ENCODE data around the gene SERPINA1. TPM values are rescaled to one million over a fixed set of nuclear protein-coding genes. Genes with fewer than 3 reads are reported as not detected.

The SERPINA1 gene
- total RNA-seq, 1 experiment from 2014 or later: not detected

DNA sequence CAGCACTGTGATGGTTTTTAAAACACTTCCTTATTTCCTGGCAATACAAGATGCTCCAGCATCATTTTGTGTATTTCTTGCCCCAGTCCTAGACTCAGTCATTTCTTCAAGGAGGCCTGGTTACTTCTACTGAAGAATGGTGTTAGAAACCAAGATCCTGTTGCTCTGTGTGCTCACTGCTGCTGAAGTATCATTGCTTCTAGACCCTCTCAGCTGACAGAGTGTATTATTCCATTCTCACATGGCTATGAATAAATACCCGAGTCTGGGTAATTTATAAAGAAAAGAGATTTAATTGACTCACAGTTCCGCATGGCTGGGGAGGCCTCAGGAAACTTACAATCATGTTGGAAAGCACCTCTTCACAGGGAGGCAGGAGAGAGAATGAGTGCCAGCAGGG is 50.4 kb downstream of the SERPINA1 start:
- Histone ChIP-seq H3K56ac (ENCODE audit: insufficient read length, low read depth, low read length) (no peak overlapping the region), H3K9me3 (ENCODE audit: control insufficient read depth, low read depth, low read length) (no peaks in the 10 kb centered on the region), H3K9ac (ENCODE audit: extremely low read depth, insufficient read length, low read length) (no peak overlapping the region), H3T11ph (ENCODE audit: low read length) (no peak overlapping the region), H4K91ac (ENCODE audit: insufficient read length, low read depth, low read length) (no peak overlapping the region), H3K4me2 (ENCODE audit: insufficient read depth, insufficient read length, low read length) (no peak overlapping the region), H2AK5ac (ENCODE audit: insufficient read length, low read length) (no peak overlapping the region), H3K4ac (ENCODE audit: low read depth, low read length) (no peak overlapping the region), H2BK15ac (ENCODE audit: low read depth, low read length) (no peak overlapping the region), H4K20me1 (ENCODE audit: control insufficient read depth, insufficient read depth, insufficient read length) (no peaks in the 10 kb centered on the region), H2BK5ac (ENCODE audit: insufficient read length, low read length) (no peak overlapping the region), H3K4me1 (ENCODE audit: insufficient read depth, low read length) (no peaks in the 10 kb centered on the region), H3K79me1 (ENCODE audit: insufficient read depth, low read depth, low read length, poor library complexity, severe bottlenecking) (no peaks in the 10 kb centered on the region), H3K79me2 (ENCODE audit: insufficient read depth, low read length) (no peaks in the 10 kb centered on the region), H3K27ac (ENCODE audit: insufficient read length, low read depth, low read length) (no peak overlapping the region), H3K27me3 (ENCODE audit: insufficient read depth, low read length) (no peaks in the 10 kb centered on the region), H3K18ac (ENCODE audit: insufficient read length, low read depth, low read length) (no peak overlapping the region), H2BK12ac (ENCODE audit: insufficient read length, low read depth, low read length) (no peak overlapping the region), H4K5ac (ENCODE audit: insufficient read length, low read depth, low read length) (no peak overlapping the region), H3K14ac (ENCODE audit: insufficient read depth, low read length) (no peak overlapping the region), H4K8ac (replicated peaks; ENCODE audit: insufficient read length, low read depth, low read length) (no peak overlapping the region), H3K23ac (ENCODE audit: insufficient read length, low read depth, low read length) (no peak overlapping the region), H2BK20ac (ENCODE audit: low read depth, low read length, poor library complexity, severe bottlenecking) (no peak overlapping the region), H3K23me2 (ENCODE audit: insufficient read length, low read depth, low read length, poor library complexity, severe bottlenecking) (no peaks in the 10 kb centered on the region), H2AFZ (ENCODE audit: low read length) (no peak overlapping the region), H2BK120ac (ENCODE audit: low read depth, low read length, poor library complexity, severe bottlenecking) (no peak overlapping the region)
- Mint-ChIP-seq H3K27ac (no peak overlapping the region), H3K9me3 (no peaks in the 10 kb centered on the region; a peak in 1 of 5 replicates), H3K36me3 (ENCODE audit: insufficient read depth in 1 of 3, low read depth in 3 of 3) (no peaks in the 10 kb centered on the region), H3K4me1 (no peaks in the 10 kb centered on the region), H3K4me3 (no peak overlapping the region), H3K27me3 (ENCODE audit: low read depth) (peaks cover 12% of the 10 kb centered on the region)
- no peak for DNase-seq
- no CpG with 5 or more reads among the region's 2 CpGs for WGBS (ENCODE audit: extremely low coverage, insufficient read length, low lambda C conversion rate)
- TF ChIP-seq, protein P1, sequence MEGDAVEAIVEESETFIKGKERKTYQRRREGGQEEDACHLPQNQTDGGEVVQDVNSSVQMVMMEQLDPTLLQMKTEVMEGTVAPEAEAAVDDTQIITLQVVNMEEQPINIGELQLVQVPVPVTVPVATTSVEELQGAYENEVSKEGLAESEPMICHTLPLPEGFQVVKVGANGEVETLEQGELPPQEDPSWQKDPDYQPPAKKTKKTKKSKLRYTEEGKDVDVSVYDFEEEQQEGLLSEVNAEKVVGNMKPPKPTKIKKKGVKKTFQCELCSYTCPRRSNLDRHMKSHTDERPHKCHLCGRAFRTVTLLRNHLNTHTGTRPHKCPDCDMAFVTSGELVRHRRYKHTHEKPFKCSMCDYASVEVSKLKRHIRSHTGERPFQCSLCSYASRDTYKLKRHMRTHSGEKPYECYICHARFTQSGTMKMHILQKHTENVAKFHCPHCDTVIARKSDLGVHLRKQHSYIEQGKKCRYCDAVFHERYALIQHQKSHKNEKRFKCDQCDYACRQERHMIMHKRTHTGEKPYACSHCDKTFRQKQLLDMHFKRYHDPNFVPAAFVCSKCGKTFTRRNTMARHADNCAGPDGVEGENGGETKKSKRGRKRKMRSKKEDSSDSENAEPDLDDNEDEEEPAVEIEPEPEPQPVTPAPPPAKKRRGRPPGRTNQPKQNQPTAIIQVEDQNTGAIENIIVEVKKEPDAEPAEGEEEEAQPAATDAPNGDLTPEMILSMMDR (conservative IDR thresholded peaks at IDR 0.05): no peak

Measured in H9 (cell line).